WTC11 (cell line): ENCODE measurements around the gene SIRPG. TPM values are rescaled to one million over a fixed set of nuclear protein-coding genes. Genes with fewer than 3 reads are reported as not detected.

Source experiments
- ATAC-seq: fragments of 200-7000 bp; cut with Tn5 transposase; 2 replicates; pipeline ENCODE4 v1.10.0; 2021; ENCODE audit warnings: mild to moderate bottlenecking, moderate library complexity
- CTCF ChIA-PET: fragments of 300-600 bp; sonication (Branson Sonifier 250); formaldehyde crosslinking; loops from one replicate; lab custom pipeline; 2021; ENCODE audit warnings: antibody characterized with exemption; lab: Charles Lee
- POLR2A ChIA-PET: fragments of 350-600 bp; sonication (Branson Sonifier 250); formaldehyde crosslinking; loops from one replicate; lab custom pipeline; 2021; ENCODE audit warnings: antibody characterized with exemption; lab: Charles Lee
- DNase-seq: peaks from one replicate; pipeline ENCODE4 v3.0.0; 2021; ENCODE audit warnings: low spot score
- H3K27ac Mint-ChIP-seq: 2 replicates; pipeline ENCODE4 v1.8.0; 2021; ENCODE audit warnings: mixed read lengths
- H3K27me3 Mint-ChIP-seq: 2 replicates; pipeline ENCODE4 v1.8.0; 2021; ENCODE audit warnings: low read depth, mild to moderate bottlenecking, moderate library complexity, mixed read lengths
- H3K36me3 Mint-ChIP-seq: 2 replicates; pipeline ENCODE4 v1.8.0; 2021; ENCODE audit warnings: mixed read lengths
- H3K4me1 Mint-ChIP-seq: 2 replicates; pipeline ENCODE4 v1.8.0; 2022; ENCODE audit warnings: mixed read lengths
- H3K4me3 Mint-ChIP-seq: 2 replicates; pipeline ENCODE4 v1.8.0; 2021; ENCODE audit warnings: mild to moderate bottlenecking, moderate library complexity, mixed read lengths
- H3K9me3 Mint-ChIP-seq: 2 replicates; pipeline ENCODE4 v1.8.0; 2021; ENCODE audit warnings: mixed read lengths
- AFF4 ChIP-seq: sonication (generic); formaldehyde crosslinking; IDR thresholded peaks from 2 replicates; pipeline ENCODE4 v1.8.1; 2023; ENCODE audit warnings: mild to moderate bottlenecking, missing genetic modification reagents, borderline replicate concordance
- AR ChIP-seq: fragments of 250-450 bp; sonication (Bioruptor Pico); IDR thresholded peaks from 2 replicates; pipeline ENCODE4 v1.9.0; 2021; ENCODE audit warnings: mild to moderate bottlenecking
- ARID4B ChIP-seq: sonication (generic); formaldehyde crosslinking; IDR thresholded peaks from 2 replicates; pipeline ENCODE4 v1.8.0; 2023; ENCODE audit warnings: missing genetic modification reagents, mild to moderate bottlenecking, borderline replicate concordance
- ATF1 ChIP-seq: sonication (generic); formaldehyde crosslinking; IDR thresholded peaks from 2 replicates; pipeline ENCODE4 v1.8.1; 2023; ENCODE audit warnings: mild to moderate bottlenecking, moderate library complexity, missing genetic modification reagents
- ATF2 ChIP-seq: sonication (generic); formaldehyde crosslinking; IDR thresholded peaks from 2 replicates; pipeline ENCODE4 v1.8.1; 2022; ENCODE audit warnings: low read depth, missing genetic modification reagents, borderline replicate concordance
- CREB1 ChIP-seq: sonication (generic); formaldehyde crosslinking; IDR thresholded peaks from 2 replicates; pipeline ENCODE4 v1.8.0; 2023; ENCODE audit warnings: mild to moderate bottlenecking, missing genetic modification reagents
- CREM ChIP-seq: sonication (generic); formaldehyde crosslinking; IDR thresholded peaks from 2 replicates; pipeline ENCODE4 v1.8.1; 2022; ENCODE audit warnings: mild to moderate bottlenecking, missing genetic modification reagents, moderate library complexity
- E2F1 ChIP-seq: sonication (generic); formaldehyde crosslinking; IDR thresholded peaks from 2 replicates; pipeline ENCODE4 v1.8.0; 2022; ENCODE audit warnings: mild to moderate bottlenecking, missing genetic modification reagents
- ERG ChIP-seq: fragments of 250-450 bp; sonication (Bioruptor Pico); IDR thresholded peaks from 2 replicates; pipeline ENCODE4 v1.8.0; 2021; ENCODE audit warnings: mild to moderate bottlenecking
- FOXP4 ChIP-seq: sonication (generic); formaldehyde crosslinking; IDR thresholded peaks from 2 replicates; pipeline ENCODE4 v1.8.0; 2022; ENCODE audit warnings: mild to moderate bottlenecking, missing genetic modification reagents
- GRHL2 ChIP-seq: fragments of 250-450 bp; sonication (Bioruptor Pico); IDR thresholded peaks from 2 replicates; pipeline ENCODE4 v1.8.0; 2022; ENCODE audit warnings: mild to moderate bottlenecking, moderate library complexity; ENCODE audit not compliant: insufficient replicate concordance, severe bottlenecking
- NFE2L1 ChIP-seq: sonication (generic); formaldehyde crosslinking; IDR thresholded peaks from 2 replicates; pipeline ENCODE4 v1.8.1; 2023; ENCODE audit warnings: missing genetic modification reagents
- OVOL2 ChIP-seq: fragments of 250-450 bp; sonication (Bioruptor Pico); IDR thresholded peaks from 2 replicates; pipeline ENCODE4 v1.9.0; 2021; ENCODE audit warnings: mild to moderate bottlenecking, borderline replicate concordance
- SMAD3 ChIP-seq: sonication (generic); formaldehyde crosslinking; IDR thresholded peaks from 2 replicates; pipeline ENCODE4 v1.8.0; 2022; ENCODE audit warnings: missing genetic modification reagents, mild to moderate bottlenecking, borderline replicate concordance
- SOX15 ChIP-seq: fragments of 250-450 bp; sonication (Bioruptor Pico); IDR thresholded peaks from 2 replicates; pipeline ENCODE4 v1.9.0; 2021; ENCODE audit warnings: mild to moderate bottlenecking
- ZNF232 ChIP-seq: sonication (generic); formaldehyde crosslinking; IDR thresholded peaks from 2 replicates; pipeline ENCODE4 v1.8.0; 2022; ENCODE audit warnings: mild to moderate bottlenecking, missing genetic modification reagents
- ZNF317 ChIP-seq: sonication (generic); formaldehyde crosslinking; IDR thresholded peaks from 2 replicates; pipeline ENCODE4 v1.8.1; 2023; ENCODE audit warnings: low read depth, mild to moderate bottlenecking, moderate library complexity, missing genetic modification reagents, borderline replicate concordance
- total RNA-seq: library from RNA; stranded (reverse); gene quantifications from 3 replicates; pipeline ENCODE4 v1.2.3, GENCODE V29; 2021

Gene SIRPG
- total RNA-seq, 1 experiment from 2014 or later, result not detected

- TF ChIP-seq AFF4 (CRISPR knock-in tag) (no peak), ZNF317 (CRISPR knock-in tag) (no peak)
- TF ChIP-seq, all 79 proteins: peak for 0
These were observed 19.1 kb upstream of the SIRPG start (continued) for GRCh38 chr20:1676650-1677049.

- Mint-ChIP-seq H3K27me3 (peaks cover 44% of the 10 kb centered on the region), H3K9me3 (peaks cover 27% of the 10 kb centered on the region), H3K4me1 (peaks cover under 1% of the 10 kb centered on the region; the same call in 1 of the 2 replicates), H3K4me3 (no peak overlapping the region), H3K36me3 (peaks cover 12% of the 10 kb centered on the region), H3K27ac (no peak overlapping the region)
- DNase-seq (no peak), ATAC-seq (no peak)
- ChIA-PET POLR2A (no interaction called here), CTCF (interaction anchor here (1.1 kb wide), 1 partner anchor 102 kb away, joined by 3 read pairs; no protein-coding TSS in a partner anchor)
- TF ChIP-seq CREB1 (CRISPR knock-in tag) (no peak), ATF2 (no peak), SOX15 (CRISPR knock-in tag) (no peak), NFE2L1 (CRISPR knock-in tag) (no peak), OVOL2 (CRISPR knock-in tag) (no peak), SMAD3 (no peak), CREM (CRISPR knock-in tag) (no peak), ARID4B (CRISPR knock-in tag) (no peak), ATF1 (CRISPR knock-in tag) (no peak), GRHL2 (no peak), ZNF232 (CRISPR knock-in tag) (no peak), ZNF317 (CRISPR knock-in tag) (no peak), E2F1 (no peak), ERG (CRISPR knock-in tag) (no peak), FOXP4 (CRISPR knock-in tag) (no peak), AR (no peak)
- TF ChIP-seq, all 79 proteins: peak for 0
These were observed 17.6 kb upstream of the SIRPG start for GRCh38 chr20:1674990-1675780.
